Stimulated activated CD8-positive, alpha-beta memory T cell treated with anti-CD3 and anti-CD28 coated beads, Interleukin-4, amount 100 ng/mL, for 4 hours (primary cell): ENCODE data around the gene XPNPEP1.

Experiments
- DNase-seq, 2 donors: peaks; one replicate each; pipeline ENCODE4 v3.0.0-alpha.2; 2020; ENCODE audit warnings: low read depth in 2 of 2, low spot score in 1 of 2

XPNPEP1 gene

DNA sequence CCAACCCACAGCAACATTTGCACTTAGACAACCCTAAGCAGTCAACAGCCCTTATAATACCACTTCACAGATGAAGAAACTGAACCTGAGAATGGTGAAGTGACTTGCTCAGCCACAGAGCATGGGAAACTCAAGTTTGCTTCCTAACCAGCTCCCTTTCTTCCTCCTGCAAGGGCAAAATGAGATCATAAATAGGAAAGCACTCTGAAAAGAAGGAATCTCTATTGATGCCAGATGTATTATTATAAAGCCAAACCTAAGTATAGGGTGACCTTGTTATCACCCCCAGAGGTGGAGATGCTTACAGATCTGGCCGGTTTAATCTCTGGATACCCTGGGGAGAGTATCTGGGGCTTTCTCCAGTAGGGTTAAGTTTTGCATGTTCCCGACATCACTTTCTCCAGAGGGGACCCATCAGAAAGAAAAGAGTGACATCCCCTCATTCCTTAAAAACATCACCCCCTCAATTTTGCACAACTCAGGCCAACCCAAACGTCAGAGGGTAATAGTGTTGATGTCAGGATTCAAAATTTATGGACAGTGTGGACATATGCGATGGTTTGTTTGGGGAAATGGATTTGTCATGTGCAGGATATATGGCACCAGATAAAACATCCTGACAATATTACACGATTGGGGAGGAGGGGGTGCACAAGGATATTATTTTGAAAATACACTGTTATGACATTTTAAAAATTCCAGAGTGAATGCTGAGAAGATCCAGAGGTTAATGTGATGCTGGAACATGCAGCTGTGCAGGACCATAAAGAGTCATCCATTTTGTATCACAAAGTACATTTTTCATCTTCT is 24.0 kb upstream of the XPNPEP1 start:
- no peak for DNase-seq

DNA sequence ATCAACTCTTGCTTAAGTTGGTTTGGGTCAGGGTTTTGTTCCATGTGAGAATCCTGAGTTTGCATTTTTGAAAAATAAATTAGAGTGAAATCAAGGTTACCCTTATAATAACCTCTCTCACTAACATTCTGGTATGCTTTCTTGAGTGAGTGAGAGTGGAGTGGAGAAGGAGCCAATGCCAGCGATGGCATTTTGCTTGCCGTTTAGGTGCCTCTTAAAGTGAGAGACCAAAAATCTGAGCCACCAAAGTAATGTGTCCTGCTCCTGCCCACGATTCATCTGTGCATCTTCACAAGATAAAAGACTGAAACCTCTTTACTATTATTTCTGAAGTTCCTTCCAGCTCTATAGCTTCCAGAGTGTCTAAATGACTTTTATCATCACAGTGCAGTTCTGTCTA is 23.4 kb upstream of the XPNPEP1 start:
- DNase-seq = no peak

DNA sequence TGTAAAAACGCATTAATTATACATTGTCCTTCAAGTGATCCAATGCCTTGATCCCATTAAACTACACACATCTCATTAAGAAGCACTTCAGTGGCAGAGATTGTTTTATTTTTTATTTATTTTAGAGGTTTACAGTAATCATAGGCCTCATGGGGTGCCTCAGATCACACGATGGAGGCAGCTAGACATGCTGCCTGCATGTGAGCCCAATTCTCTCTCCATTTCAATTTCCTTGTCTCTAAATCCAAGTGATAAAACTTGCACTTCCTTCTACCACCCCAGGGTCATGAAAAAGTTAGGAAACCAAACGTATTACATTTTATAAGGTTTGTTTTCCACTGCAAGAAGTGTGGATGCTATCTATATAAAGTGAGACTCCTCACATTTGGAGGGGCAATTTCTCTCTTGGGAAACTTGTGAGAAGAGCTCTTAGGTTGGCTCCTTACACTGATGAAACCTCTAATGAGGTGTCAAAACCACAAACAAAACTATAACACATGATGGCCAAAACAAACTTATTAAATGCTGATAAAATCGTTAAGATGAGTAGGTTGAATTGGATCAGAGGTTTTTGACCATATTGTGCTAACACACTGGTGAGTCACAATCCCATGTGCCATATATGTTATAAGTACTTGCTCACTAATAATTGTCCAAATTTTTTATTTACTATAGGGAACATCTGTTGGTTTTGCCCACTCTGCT is 22.3 kb upstream of the XPNPEP1 start:
- DNase-seq = no peak

DNA sequence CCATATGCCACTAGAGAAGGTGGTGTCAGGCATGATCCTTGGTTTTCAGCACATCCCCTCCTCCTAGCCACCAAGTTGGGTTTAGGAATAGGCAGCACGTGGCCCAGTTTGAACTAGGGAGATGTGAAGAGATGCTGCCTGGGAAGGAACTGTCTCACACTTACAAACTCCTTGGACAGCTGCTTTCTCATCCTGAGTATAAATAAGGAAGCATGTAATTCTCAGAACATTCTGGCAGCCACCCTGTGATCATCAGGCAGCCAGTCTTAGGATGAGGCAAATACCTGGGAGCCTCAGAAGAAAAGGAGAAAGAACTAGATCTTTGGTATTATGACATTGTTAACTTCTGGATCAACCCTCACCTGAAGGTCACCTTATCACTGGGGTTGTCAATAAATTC is 21.3 kb upstream of the XPNPEP1 start:
- DNase-seq = no peak

DNA sequence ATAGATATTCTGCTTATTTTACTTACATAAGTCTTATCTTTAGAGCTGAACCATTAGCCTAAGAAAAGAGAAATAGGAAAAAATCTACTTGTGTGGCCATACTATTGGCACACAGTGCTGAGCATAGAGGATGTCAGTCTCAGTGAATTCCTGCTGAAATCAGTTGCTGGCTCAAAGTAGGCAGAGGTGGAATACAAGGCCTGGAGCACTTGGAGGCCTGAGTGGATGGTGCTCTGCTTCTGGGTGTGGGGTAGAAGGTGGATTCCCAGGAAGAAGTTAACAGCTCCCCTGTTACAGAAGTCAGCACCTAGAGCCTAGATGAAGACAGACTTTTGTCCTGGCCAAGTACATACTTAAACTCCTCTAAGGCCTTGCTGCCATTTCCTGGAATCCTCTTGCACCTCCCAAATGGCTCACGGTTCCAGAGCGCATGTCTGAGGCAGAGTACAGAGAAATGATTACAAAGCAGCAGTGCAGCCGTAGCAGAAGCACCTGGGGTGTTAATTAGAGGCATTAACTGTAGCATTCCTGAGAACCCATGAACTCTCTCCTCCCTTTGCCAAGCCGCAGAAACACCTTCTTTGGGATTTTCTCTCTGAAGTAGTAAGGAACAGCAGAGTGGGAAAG is 18.0 kb upstream of the XPNPEP1 start:
- no peak for DNase-seq

DNA sequence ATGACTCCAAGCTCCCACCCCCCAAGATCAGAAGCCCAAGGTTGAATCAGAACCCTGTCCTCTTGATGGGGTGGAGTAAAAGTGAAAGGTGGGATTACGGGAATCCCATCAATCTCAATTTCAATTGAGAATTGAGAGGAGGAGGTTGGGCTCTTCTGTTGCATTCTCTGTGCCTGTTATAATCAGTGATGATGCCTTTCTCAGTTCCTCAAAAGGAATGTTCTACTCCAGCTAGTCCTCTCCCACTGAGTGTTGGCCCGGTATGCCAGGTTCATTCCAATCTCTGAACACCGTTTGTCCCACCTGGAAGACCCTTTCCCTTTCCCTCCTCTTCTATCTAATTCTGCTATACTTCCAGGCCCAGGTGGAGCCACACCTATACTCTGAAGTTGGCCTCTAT is 17.2 kb upstream of the XPNPEP1 start:
- no peak for DNase-seq

DNA sequence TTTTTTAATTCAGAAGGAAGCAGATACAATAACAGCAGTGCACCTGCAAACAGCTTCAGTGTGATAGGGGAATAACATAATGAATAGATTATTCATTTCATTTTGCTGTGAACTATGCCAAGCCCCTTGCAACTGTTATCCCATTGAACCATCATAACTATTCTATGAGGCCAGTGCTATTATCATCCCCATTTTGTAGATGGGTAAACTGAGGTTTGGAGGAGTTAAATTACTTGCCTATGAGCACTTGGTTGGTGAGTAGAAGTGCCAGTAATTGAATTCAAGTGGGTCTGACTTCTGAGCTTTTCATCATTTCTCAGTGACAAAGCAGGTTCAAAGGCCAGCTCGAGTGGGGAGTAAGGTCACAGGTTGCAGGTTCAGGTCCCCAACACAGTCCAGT is 16.8 kb upstream of the XPNPEP1 start:
- no peak for DNase-seq

DNA sequence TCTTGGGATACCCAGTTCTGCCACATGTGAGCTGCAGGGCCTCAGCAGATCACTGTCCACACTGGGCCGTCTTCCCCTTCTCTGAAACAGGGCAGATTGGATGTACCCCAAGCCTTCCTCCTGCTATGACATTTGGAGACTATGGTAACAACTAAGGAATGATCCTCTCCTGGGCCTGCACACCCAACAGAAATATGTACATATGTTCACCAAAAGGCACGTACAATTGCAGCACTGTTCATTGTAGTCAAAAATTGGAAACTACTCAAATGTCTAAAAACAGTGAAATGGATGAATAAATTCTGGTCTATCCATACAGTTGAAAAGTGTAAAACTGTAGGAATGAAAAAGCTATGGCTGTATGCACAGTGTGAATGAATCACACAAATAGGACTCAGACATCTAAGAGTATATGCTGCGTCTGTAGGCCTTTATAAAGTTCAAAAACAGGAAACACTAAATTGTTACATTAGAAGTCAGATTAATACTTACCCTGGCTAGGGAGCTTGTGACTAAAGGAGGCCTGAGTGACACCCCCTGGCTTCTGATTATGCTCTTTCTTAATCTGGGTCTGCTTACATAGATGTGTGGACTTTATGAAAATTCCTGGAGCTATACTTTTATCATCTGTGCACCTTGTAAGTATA is 16.1 kb upstream of the XPNPEP1 start:
- DNase-seq = no peak

DNA sequence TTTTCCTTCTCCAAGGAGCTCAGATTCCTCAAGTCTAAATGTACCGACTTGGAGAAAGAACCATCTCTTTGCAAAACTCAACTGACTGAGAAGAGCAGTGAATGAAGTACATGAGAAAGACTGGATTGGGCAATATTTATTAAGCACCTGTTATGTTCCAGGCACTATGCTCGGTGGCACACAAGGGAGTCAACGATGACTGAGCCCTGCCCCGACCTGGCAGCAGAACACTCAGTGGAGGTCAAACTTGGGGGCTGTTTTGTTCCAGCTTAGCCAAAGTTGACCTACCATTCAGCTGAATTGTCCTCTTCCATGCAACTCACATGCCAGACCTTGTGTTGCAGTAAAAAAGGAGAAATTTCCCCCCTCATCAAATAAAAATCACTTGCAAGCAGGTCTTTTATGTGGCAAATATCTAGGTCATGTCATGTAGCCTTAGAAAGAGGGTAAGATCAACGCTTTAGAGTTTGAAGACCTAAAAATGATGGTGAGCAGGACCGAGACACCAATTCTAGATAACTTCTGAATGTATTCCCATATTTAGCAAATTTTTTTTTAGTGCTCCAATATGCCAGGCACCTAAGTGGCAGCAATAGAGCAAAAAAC is 14.3 kb upstream of the XPNPEP1 start:
- DNase-seq = no peak

DNA sequence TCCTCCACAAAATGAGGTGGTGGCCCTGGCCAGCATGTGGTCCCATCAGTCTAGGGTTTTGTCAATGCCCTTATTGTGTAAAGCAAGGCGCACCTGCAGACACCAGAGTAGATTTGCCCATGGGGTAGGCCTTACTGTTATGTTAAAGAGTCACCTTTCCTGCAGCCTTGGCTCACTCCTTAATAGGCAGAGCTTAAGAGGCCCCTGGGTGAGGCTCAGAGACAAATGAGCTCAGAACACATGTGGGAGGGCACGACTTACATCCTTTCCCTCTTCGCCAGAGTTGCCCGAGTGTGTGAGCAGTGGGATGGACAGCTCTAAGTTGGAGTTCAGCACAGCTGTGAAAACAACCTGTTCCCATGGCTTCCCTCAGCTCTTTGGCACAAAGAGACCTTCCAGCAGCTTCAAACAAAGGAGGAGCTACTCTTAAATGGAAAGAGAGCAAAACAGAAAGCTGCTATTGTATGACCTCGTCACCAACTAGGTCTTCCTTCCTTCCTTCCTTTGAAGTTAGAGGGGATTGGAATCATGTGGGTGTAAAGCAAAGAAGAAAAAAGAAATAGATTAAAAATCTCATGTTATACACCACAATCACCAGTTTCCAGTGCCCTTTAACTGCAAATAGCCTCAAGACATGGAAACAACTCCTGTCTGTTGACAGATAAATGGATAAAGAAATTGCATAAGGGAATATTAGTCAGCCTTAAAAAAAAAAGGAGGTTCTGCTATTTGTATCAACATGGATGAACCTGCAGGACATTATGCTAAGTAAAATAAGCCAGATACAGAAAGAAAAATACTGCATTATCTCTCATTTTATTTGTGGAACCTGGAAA is 11.9 kb upstream of the XPNPEP1 start:
- DNase-seq = no peak

DNA sequence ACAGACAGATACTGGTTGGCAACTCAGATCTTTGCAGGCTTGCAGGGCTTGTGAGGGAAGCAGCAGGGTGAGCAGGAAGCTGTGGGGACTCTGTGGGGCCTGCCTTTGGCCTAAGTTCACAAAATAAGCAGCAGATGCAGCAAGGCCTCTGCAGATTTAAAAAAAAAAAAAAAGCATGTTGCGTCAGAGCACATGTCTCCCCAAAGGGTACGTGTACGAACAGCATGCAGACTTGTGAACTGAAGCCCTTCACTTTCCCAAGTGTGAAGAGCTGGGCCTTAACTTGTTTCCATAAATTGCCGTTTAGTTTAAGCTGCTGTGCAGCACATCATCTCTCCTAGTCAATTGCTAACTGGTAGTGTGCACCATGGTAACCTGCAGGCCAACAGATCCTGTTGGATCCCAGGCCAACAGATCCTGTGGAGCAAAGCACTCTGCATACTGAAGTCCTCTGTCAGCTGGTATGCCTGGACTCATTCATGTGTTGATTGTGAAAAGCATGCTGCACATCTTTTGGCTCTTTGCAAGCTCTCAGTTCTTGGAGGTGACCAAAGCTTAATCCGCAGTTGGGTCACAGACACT is 10.8 kb upstream of the XPNPEP1 start:
- no peak for DNase-seq

DNA sequence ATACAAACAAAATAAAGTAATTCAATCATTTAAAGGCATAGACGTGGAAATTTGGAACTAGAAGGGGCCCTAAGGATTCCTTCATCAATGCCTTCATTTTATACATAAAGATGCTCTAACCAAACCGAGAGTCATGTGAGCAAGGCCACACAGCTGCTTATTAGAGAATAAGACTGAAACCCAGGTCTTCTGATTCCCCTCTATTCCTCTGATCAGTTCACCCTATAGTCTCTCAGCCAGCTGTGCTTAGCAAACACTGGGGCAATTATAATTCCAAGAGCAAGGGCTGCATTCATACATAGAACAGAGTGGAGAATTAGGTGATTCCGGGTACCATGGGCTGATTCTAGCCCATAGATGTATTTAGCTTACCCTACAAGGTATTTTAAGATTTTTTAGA is 9.7 kb upstream of the XPNPEP1 start:
- no peak for DNase-seq

DNA sequence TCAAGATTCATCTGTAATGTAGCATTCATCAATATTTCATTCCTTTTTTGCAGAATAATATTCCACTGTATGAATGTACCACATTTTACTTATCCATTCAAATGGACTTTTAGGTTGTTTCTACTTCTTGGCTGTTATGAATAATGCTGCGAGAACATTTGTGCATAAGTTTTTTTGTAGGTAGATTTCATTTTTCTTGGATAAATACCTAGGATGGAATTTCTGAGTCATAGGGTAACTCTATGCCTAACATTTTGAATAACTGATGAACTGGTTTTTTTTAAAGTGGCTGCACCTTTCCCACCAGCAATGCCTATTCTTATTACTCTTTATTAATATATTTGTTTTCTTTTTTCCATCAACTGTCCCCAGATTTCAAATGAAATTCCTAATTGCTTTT is 9.1 kb upstream of the XPNPEP1 start:
- no peak for DNase-seq

DNA sequence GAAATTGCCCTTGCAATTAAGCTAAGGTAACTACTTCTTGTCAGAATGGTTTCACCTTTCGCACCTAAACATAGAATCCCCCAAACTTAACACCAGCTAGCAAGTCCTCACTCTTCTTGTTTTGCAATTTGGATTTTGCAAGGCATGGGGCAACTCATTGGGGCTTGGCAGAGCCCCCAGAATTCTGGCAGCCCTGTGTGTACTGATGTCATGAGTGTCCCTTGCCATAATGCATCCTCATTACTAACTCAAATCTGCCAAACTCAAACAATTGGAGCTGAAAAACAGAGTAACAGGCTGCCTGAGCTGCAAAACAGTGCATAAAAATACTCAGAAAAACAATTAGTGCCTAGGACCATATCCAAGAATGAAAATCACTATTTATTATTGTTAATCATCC is 7.9 kb upstream of the XPNPEP1 start:
- DNase-seq = no peak

DNA sequence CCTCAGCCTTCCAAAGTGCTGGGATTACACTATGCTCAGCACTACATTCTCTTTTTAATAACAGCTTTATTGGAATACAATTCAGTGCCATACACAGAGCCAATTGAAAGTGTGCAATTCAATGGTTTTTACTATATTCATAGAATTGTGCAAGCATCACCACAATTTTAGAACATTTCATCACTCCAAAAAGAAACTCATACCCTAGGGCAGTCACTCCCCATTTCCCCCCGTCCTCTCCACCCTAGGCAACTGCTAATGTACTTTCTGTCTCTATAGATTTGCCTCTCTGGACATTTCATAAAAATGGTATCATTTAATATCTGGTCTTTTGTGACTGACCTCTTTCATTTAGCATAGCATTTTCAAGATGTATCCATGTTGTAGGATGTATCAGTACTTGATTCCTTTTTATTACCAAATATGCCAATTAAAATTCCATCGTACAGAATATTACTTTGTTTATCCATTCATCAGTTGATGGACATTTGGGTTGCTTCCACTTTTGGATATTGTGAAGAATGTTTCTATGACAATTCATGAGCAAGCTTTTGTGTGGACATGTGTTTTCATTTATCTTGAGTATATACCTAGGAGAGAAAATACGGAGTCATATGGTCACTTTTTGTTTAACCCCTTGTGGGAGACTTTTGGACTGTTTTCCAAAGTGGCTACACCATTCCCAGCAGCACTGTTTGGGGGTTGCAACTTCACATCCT is 6.3 kb upstream of the XPNPEP1 start:
- DNase-seq = no peak

DNA sequence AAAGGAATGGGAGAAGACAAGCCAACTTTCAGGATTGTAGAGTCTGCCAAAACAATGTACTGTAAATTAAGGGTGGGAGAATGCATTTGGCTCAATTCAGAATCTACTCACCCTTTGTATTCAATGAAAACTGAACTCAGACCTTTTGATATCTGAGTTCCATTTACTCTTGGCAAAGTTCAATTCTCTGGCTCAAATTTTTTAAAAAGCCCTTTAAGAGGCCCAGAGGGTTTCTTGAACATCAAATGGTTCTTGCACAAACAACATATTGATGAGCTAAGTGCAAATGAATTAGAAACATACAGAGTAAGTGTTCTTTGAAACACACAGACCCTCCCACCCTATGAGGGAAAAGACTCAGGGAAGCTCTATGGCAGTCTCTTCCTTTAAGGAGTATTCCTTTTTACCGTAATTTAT is 5.2 kb upstream of the XPNPEP1 start:
- no peak for DNase-seq

DNA sequence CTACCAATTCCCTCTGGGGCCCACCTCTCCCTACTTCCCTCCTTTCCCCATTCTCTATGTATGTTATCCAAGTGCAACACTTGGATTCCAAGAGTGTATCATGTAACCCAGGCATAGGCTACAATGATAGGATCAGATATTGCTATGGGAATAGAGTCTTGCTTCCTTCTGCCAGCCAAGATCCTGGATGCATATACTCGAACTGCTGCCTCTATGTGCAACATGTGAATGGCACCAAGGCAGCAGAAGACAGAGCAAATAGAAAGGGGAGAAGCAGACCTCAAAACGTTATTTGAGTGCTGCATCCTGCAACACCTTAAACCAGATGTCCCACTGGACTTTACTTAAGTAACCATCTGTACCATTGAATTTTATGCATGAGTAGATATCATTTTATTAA is 3.5 kb upstream of the XPNPEP1 start:
- no peak for DNase-seq

DNA sequence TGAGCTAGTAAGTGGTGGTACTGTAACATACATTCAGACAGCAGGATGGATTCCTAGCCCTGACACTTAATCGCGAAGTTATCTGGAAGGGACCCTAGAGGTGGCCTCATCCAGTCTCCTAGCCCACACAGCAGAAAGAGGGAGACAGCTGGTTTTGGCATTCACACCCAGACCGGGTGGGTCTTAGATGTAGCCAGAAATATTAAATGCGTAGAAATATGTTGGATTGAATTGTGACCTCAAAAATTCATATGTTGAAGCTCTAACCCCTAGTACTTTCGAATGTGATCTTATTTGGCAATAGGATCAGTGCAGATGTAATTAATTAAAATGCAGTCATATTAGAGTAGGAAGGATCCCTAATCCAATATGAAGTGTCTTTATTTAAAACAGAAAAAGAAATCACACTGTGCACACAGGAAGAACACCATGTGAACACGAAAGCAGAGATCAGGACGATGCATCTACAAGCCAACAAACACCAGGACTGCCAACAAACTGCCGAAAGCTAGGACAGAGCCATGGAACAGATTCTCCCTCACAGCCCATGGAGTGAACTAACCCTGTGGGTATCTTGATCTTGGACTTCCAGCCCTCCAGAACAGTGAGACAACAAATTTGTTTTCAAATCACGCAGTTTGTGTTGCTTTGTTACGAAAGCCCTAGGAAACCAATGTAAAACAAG is 2.9 kb upstream of the XPNPEP1 start:
- no peak for DNase-seq
